HCT116 (cell line): ENCODE measurements around the gene ANTXR2. TPM values are rescaled to one million over a fixed set of nuclear protein-coding genes. Genes with fewer than 3 reads are reported as not detected.

Experiments used
- ATAC-seq: fragments of 200-7000 bp; cut with Tn5 transposase; 2 replicates; pipeline ENCODE4 v1.9.1; 2020; ENCODE audit warnings: mild to moderate bottlenecking, moderate library complexity
- BruUV-seq: library from RNA; stranded (reverse); fragments of 400-500 nt; replicated peaks from 2 replicates; lab custom pipeline; 2021; lab: Mats Ljungman, UMichigan
- CTCF ChIA-PET: fragments of 300-600 bp; sonication (Branson Sonifier 250); formaldehyde crosslinking; loops from one replicate; lab custom pipeline; 2021; ENCODE audit warnings: antibody characterized with exemption; lab: Charles Lee
- POLR2A ChIA-PET: fragments of 300-600, 350-600 bp; sonication (Branson Sonifier 250); formaldehyde crosslinking; loops from one replicate; lab custom pipeline; 2021; ENCODE audit warnings: antibody characterized with exemption; lab: Charles Lee
- RAD21 ChIA-PET, 2 experiments: fragments of 300-600 bp; sonication (Branson Sonifier 250); formaldehyde crosslinking; loops; one replicate each; lab custom pipeline; 2023; ENCODE audit warnings: low total read pairs in 2 of 2; ENCODE audit not compliant: uncharacterized antibody in 2 of 2, unreplicated experiment in 2 of 2, low non-redundant PET in 1 of 2; lab: Charles Lee
- DNase-seq: peaks from one replicate; pipeline ENCODE4 v3.0.0-alpha.2; 2010; ENCODE audit warnings: low read depth, low spot score
- H2AFZ ChIP-seq: fragments of 200-600 bp; shearing (Covaris generic), sonication (generic); 2 replicates; pipeline ENCODE4 v1.6.1; 2017; ENCODE audit warnings: low read depth, mixed run types, mixed read lengths, antibody characterized with exemption, low read length; ENCODE audit not compliant: poor library complexity, severe bottlenecking
- H3K27ac ChIP-seq: 2 replicates; pipeline ENCODE4 v1.5.1; 2012; ENCODE audit warnings: low read depth, low read length
- H3K27me3 ChIP-seq: fragments of 200-600 bp; sonication (generic); 2 replicates; pipeline ENCODE4 v1.6.1; 2016; ENCODE audit warnings: mixed run types, low read length, mixed read lengths; ENCODE audit not compliant: insufficient read depth
- H3K36me3 ChIP-seq, 2 experiments: fragments of 200-500 bp in 1 of 2; fragments of 200-600 bp in 1 of 2; sonication (Bioruptor generic) in 1 of 2; sonication (generic) in 1 of 2; 2 replicates each; pipeline versions ENCODE4 v1.5.1 to v1.6.1; 2014 to 2016; ENCODE audit warnings: low read length in 2 of 2, inconsistent platforms in 1 of 2, mixed read lengths in 1 of 2, mixed run types in 1 of 2; ENCODE audit not compliant: insufficient read depth in 2 of 2, control insufficient read depth in 1 of 2
- H3K4me1 ChIP-seq, 2 experiments: fragments of 200-600 bp in 1 of 2; sonication (generic) in 1 of 2; 2 replicates each; pipeline versions ENCODE4 v1.5.1 to v1.6.1; 2012 to 2017; ENCODE audit warnings: low read length in 2 of 2, inconsistent platforms in 1 of 2, mild to moderate bottlenecking in 1 of 2, mixed read lengths in 1 of 2, mixed run types in 1 of 2, moderate library complexity in 1 of 2; ENCODE audit not compliant: insufficient read depth in 2 of 2, control insufficient read depth in 1 of 2
- H3K4me2 ChIP-seq: fragments of 200-600 bp; sonication (generic); 2 replicates; pipeline ENCODE4 v1.6.1; 2017; ENCODE audit warnings: mixed run types, low read length, mixed read lengths
- H3K4me3 ChIP-seq, 2 experiments: fragments of 200-600 bp in 1 of 2; sonication (generic) in 1 of 2; replicated peaks in 1 of 2; 2 replicates each; pipeline ENCODE4 v1.5.1; 2011 to 2016; ENCODE audit warnings: low read length in 2 of 2, control low read depth in 1 of 2, low read depth in 1 of 2, mild to moderate bottlenecking in 1 of 2, mixed read lengths in 1 of 2, mixed run types in 1 of 2
- H3K79me2 ChIP-seq: fragments of 200-600 bp; sonication (generic); 2 replicates; pipeline ENCODE4 v1.6.1; 2017; ENCODE audit warnings: mild to moderate bottlenecking, mixed run types, low read length, moderate library complexity, mixed read lengths; ENCODE audit not compliant: insufficient read depth
- H3K9ac ChIP-seq: fragments of 200-600 bp; sonication (generic); 2 replicates; pipeline ENCODE4 v1.6.1; 2016; ENCODE audit warnings: low read length, mixed read lengths
- H3K9me2 ChIP-seq: fragments of 200-600 bp; sonication (generic), shearing (Covaris generic); 2 replicates; pipeline ENCODE4 v1.6.1; 2017; ENCODE audit warnings: mixed run types, mild to moderate bottlenecking, moderate library complexity; ENCODE audit not compliant: insufficient read depth
- H3K9me3 ChIP-seq, 2 experiments: fragments of 200-500 bp in 1 of 2; fragments of 200-600 bp in 1 of 2; sonication (Bioruptor generic) in 1 of 2; sonication (generic) in 1 of 2; 2 replicates each; pipeline ENCODE4 v1.6.1; 2014 to 2017; ENCODE audit warnings: low read length in 2 of 2, mixed read lengths in 2 of 2, inconsistent platforms in 1 of 2, low read depth in 1 of 2, mild to moderate bottlenecking in 1 of 2, mixed run types in 1 of 2, moderate library complexity in 1 of 2; ENCODE audit not compliant: control insufficient read depth in 1 of 2, insufficient read depth in 1 of 2
- H4K20me1 ChIP-seq: fragments of 200-600 bp; sonication (generic), shearing (Covaris generic); 2 replicates; pipeline ENCODE4 v1.6.1; 2017; ENCODE audit warnings: mixed run types, mild to moderate bottlenecking, moderate library complexity; ENCODE audit not compliant: insufficient read depth
- CBX3 ChIP-seq: IDR thresholded peaks from 2 replicates; pipeline ENCODE4 v1.6.1; 2012; ENCODE audit warnings: low read depth
- EGR1 ChIP-seq: IDR thresholded peaks from 2 replicates; pipeline ENCODE4 v1.6.1; 2012; ENCODE audit warnings: low read depth
- ELF1 ChIP-seq: IDR thresholded peaks from 2 replicates; pipeline ENCODE4 v1.6.1; 2012; ENCODE audit warnings: low read depth, borderline replicate concordance
- EZH2 ChIP-seq: fragments of 200-600 bp; sonication (generic); IDR thresholded peaks from 2 replicates; pipeline ENCODE4 v1.6.1; 2017; ENCODE audit warnings: antibody characterized with exemption, mixed run types
- EZH2phosphoT487 ChIP-seq: fragments of 200-600 bp; IDR thresholded peaks from 2 replicates; pipeline ENCODE4 v1.6.1; 2018; ENCODE audit warnings: antibody characterized with exemption, borderline replicate concordance
- FOSL1 ChIP-seq: IDR thresholded peaks from 2 replicates; pipeline ENCODE4 v1.6.1; 2012; ENCODE audit warnings: low read depth
- JUND ChIP-seq: IDR thresholded peaks from 2 replicates; pipeline ENCODE4 v1.6.1; 2012
- POLR2A ChIP-seq: IDR thresholded peaks from 2 replicates; pipeline ENCODE4 v1.7.0; 2011; ENCODE audit warnings: borderline replicate concordance; ENCODE audit not compliant: insufficient read depth, insufficient read length; ENCODE audit errors: extremely low read depth
- POLR2AphosphoS5 ChIP-seq: IDR thresholded peaks from 2 replicates; pipeline ENCODE4 v1.6.1; 2011; ENCODE audit warnings: mild to moderate bottlenecking, low read depth, low read length, moderate library complexity
- RAD21 ChIP-seq: IDR thresholded peaks from 2 replicates; pipeline ENCODE4 v1.6.1; 2012; ENCODE audit warnings: low read depth, mild to moderate bottlenecking
- REST ChIP-seq: IDR thresholded peaks from 2 replicates; pipeline ENCODE4 v1.6.1; 2012; ENCODE audit warnings: low read depth
- SIN3A ChIP-seq: IDR thresholded peaks from 2 replicates; pipeline ENCODE4 v1.6.1; 2012; ENCODE audit warnings: low read depth
- SP1 ChIP-seq: IDR thresholded peaks from 2 replicates; pipeline ENCODE4 v1.6.1; 2012; ENCODE audit warnings: low read depth
- SRF ChIP-seq: IDR thresholded peaks from 2 replicates; pipeline ENCODE4 v1.6.1; 2012; ENCODE audit warnings: low read depth
- TCF7L2 ChIP-seq: IDR thresholded peaks from 2 replicates; pipeline ENCODE4 v1.7.0; 2011; ENCODE audit warnings: borderline replicate concordance, inconsistent platforms; ENCODE audit not compliant: insufficient read depth, insufficient read length; ENCODE audit errors: extremely low read depth
- YY1 ChIP-seq: IDR thresholded peaks from 2 replicates; pipeline ENCODE4 v1.6.1; 2011; ENCODE audit warnings: low read length, low read depth, moderate library complexity, mild to moderate bottlenecking; ENCODE audit not compliant: insufficient replicate concordance; ENCODE audit errors: extremely low read depth
- ZNF274 ChIP-seq: fragments of 200-500 bp; sonication (Bioruptor generic); IDR thresholded peaks from 2 replicates; pipeline ENCODE4 v1.6.1; 2014; ENCODE audit warnings: mild to moderate bottlenecking, low read depth, low read length, inconsistent platforms
- intact Hi-C: fragments of 100-400 bp; cut with micrococcal nuclease; formaldehyde crosslinking; loops from 2 replicates; pipeline ENCODE4 v1.10.0; 2022
- total RNA-seq: library from RNA; stranded (reverse); gene quantifications from one replicate; pipeline ENCODE4 v1.2.1, GENCODE V29; 2021; ENCODE audit not compliant: unreplicated experiment
- TF ChIP-seq, protein P1 (sequence below), 3 experiments: fragments of 200-600 bp in 1 of 3; sonication (generic) in 1 of 3; IDR thresholded peaks in 2 of 3; conservative IDR thresholded peaks in 1 of 3; 2 replicates each; pipeline ENCODE4 v1.5.1; 2012 to 2017; ENCODE audit warnings: low read depth in 2 of 3, low read length in 2 of 3, antibody characterized with exemption in 1 of 3, borderline replicate concordance in 1 of 3, control low read depth in 1 of 3, mild to moderate bottlenecking in 1 of 3, mixed read lengths in 1 of 3, mixed run types in 1 of 3, moderate library complexity in 1 of 3; ENCODE audit not compliant: insufficient read depth in 1 of 3
- TF ChIP-seq, protein P2 (sequence below): IDR thresholded peaks from 2 replicates; pipeline ENCODE4 v1.6.1; 2011; ENCODE audit warnings: mild to moderate bottlenecking, low read length, moderate library complexity; ENCODE audit not compliant: insufficient replicate concordance; ENCODE audit errors: extremely low read depth
- TF ChIP-seq, protein P3 (sequence below): IDR thresholded peaks from 2 replicates; pipeline ENCODE4 v1.6.1; 2012

Gene ANTXR2
- total RNA-seq, 1 experiment from 2014 or later = 6.3 TPM

DNA sequence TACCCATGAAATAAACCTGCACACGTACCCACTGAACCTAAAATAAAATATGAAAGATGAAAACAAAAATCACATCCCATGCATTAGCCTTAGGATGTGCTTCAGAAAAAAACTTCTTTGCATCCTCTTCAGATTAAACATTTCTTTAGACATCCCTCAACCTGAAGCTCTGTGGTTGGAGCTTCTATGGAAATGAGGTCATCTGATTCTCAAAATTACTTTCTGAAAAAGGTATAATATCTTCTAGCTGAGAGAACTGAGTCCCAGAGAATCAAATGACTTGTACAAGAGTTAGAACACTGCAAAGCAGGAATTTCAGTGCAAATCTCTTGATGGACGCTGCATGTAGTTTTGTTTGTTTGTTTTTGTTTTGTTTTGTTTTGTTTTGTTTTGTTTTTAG is 19.1 kb upstream of the ANTXR2 start:
- Histone ChIP-seq H2AFZ (no peak overlapping the region), H3K79me2 (no peaks in the 10 kb centered on the region), H3K9ac (no peak overlapping the region), H3K9me3 (no peaks in the 10 kb centered on the region), H3K9me2 (no peaks in the 10 kb centered on the region), H3K4me3 (no peak overlapping the region), H3K27ac (no peak overlapping the region), H3K36me3 (no peaks in the 10 kb centered on the region), H3K4me1 (no peaks in the 10 kb centered on the region), H4K20me1 (no peaks in the 10 kb centered on the region), H3K4me2 (no peak overlapping the region), H3K27me3 (no peaks in the 10 kb centered on the region)
- POLR2A ChIA-PET = no interaction called here
- no peak for ATAC-seq
- RAD21 ChIA-PET = no interaction called here
- no peak for TF ChIP-seq FOSL1
- TF ChIP-seq EGR1 = no peak
- no peak for TF ChIP-seq EZH2
- TF ChIP-seq POLR2AphosphoS5 = no peak
- no peak for TF ChIP-seq CBX3
- TF ChIP-seq REST = no peak
- TF ChIP-seq YY1 = no peak
- TF ChIP-seq JUND = no peak
- TF ChIP-seq, protein P1, sequence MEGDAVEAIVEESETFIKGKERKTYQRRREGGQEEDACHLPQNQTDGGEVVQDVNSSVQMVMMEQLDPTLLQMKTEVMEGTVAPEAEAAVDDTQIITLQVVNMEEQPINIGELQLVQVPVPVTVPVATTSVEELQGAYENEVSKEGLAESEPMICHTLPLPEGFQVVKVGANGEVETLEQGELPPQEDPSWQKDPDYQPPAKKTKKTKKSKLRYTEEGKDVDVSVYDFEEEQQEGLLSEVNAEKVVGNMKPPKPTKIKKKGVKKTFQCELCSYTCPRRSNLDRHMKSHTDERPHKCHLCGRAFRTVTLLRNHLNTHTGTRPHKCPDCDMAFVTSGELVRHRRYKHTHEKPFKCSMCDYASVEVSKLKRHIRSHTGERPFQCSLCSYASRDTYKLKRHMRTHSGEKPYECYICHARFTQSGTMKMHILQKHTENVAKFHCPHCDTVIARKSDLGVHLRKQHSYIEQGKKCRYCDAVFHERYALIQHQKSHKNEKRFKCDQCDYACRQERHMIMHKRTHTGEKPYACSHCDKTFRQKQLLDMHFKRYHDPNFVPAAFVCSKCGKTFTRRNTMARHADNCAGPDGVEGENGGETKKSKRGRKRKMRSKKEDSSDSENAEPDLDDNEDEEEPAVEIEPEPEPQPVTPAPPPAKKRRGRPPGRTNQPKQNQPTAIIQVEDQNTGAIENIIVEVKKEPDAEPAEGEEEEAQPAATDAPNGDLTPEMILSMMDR (IDR thresholded peaks at IDR 0.05 in 2 of 3, conservative IDR thresholded peaks at IDR 0.05 in 1 of 3; ENCODE audit: borderline replicate concordance in 1 of 3, insufficient read depth in 1 of 3, low read depth in 2 of 3, low read length in 2 of 3) = no peak
- no peak for TF ChIP-seq TCF7L2
- no peak for TF ChIP-seq ELF1
- TF ChIP-seq RAD21 = no peak
- TF ChIP-seq POLR2A = no peak
- no peak for TF ChIP-seq EZH2phosphoT487
- TF ChIP-seq, protein P2, sequence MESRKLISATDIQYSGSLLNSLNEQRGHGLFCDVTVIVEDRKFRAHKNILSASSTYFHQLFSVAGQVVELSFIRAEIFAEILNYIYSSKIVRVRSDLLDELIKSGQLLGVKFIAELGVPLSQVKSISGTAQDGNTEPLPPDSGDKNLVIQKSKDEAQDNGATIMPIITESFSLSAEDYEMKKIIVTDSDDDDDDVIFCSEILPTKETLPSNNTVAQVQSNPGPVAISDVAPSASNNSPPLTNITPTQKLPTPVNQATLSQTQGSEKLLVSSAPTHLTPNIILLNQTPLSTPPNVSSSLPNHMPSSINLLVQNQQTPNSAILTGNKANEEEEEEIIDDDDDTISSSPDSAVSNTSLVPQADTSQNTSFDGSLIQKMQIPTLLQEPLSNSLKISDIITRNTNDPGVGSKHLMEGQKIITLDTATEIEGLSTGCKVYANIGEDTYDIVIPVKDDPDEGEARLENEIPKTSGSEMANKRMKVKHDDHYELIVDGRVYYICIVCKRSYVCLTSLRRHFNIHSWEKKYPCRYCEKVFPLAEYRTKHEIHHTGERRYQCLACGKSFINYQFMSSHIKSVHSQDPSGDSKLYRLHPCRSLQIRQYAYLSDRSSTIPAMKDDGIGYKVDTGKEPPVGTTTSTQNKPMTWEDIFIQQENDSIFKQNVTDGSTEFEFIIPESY = no peak
- TF ChIP-seq ZNF274 = no peak
- TF ChIP-seq, protein P3, sequence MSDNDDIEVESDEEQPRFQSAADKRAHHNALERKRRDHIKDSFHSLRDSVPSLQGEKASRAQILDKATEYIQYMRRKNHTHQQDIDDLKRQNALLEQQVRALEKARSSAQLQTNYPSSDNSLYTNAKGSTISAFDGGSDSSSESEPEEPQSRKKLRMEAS = no peak
- TF ChIP-seq SRF = no peak
- TF ChIP-seq SP1 = no peak
- no peak for TF ChIP-seq SIN3A
- DNase-seq = no peak
- BruUV-seq = no TSS peak
- intact Hi-C loops = no loop called here
- CTCF ChIA-PET = no interaction called here
